Thyroid gland (tissue), 4 donors: ENCODE data around the gene RAB39A.

Source experiments
- CTCF ChIP-seq, 6 experiments: fragments of 200-600 bp in 3 of 6; fragments of 450-650 bp in 3 of 6; sonication (generic) in 3 of 6; IDR thresholded peaks; one replicate each; pipeline ENCODE4 v1.5.1; 2016 to 2019; ENCODE audit warnings: antibody characterized with exemption in 6 of 6, mild to moderate bottlenecking in 2 of 6, inconsistent platforms in 1 of 6, moderate library complexity in 1 of 6
- POLR2A ChIP-seq, 2 donors: fragments of 450-650 bp; IDR thresholded peaks; one replicate each; pipeline ENCODE4 v1.6.1; 2017; ENCODE audit warnings: antibody characterized with exemption in 2 of 2, mild to moderate bottlenecking in 2 of 2, moderate library complexity in 1 of 2

GRCh38 chr11:107951155-107951554 lies 22.9 kb downstream of the RAB39A start:
- no peak for TF ChIP-seq CTCF (IDR thresholded peaks at IDR 0.05)
- no peak for TF ChIP-seq POLR2A (IDR thresholded peaks at IDR 0.05)
